WTC11 (cell line): ENCODE results near the gene DNAL4. TPM values are rescaled to one million over a fixed set of nuclear protein-coding genes. Genes with fewer than 3 reads are reported as not detected.

ENCODE experiments used
- ATAC-seq: fragments of 200-7000 bp; cut with Tn5 transposase; 2 replicates; pipeline ENCODE4 v1.10.0; 2021; ENCODE audit warnings: mild to moderate bottlenecking, moderate library complexity
- CTCF ChIA-PET: fragments of 300-600 bp; sonication (Branson Sonifier 250); formaldehyde crosslinking; loops from one replicate; lab custom pipeline; 2021; ENCODE audit warnings: antibody characterized with exemption; lab: Charles Lee
- POLR2A ChIA-PET: fragments of 350-600 bp; sonication (Branson Sonifier 250); formaldehyde crosslinking; loops from one replicate; lab custom pipeline; 2021; ENCODE audit warnings: antibody characterized with exemption; lab: Charles Lee
- DNase-seq: peaks from one replicate; pipeline ENCODE4 v3.0.0; 2021; ENCODE audit warnings: low spot score
- H3K27ac Mint-ChIP-seq: 2 replicates; pipeline ENCODE4 v1.8.0; 2021; ENCODE audit warnings: mixed read lengths
- H3K27me3 Mint-ChIP-seq: 2 replicates; pipeline ENCODE4 v1.8.0; 2021; ENCODE audit warnings: low read depth, mild to moderate bottlenecking, moderate library complexity, mixed read lengths
- H3K36me3 Mint-ChIP-seq: 2 replicates; pipeline ENCODE4 v1.8.0; 2021; ENCODE audit warnings: mixed read lengths
- H3K4me1 Mint-ChIP-seq: 2 replicates; pipeline ENCODE4 v1.8.0; 2022; ENCODE audit warnings: mixed read lengths
- H3K4me3 Mint-ChIP-seq: 2 replicates; pipeline ENCODE4 v1.8.0; 2021; ENCODE audit warnings: mild to moderate bottlenecking, moderate library complexity, mixed read lengths
- H3K9me3 Mint-ChIP-seq: 2 replicates; pipeline ENCODE4 v1.8.0; 2021; ENCODE audit warnings: mixed read lengths
- ESRRA ChIP-seq: sonication (generic); formaldehyde crosslinking; IDR thresholded peaks from 2 replicates; pipeline ENCODE4 v1.8.1; 2022; ENCODE audit warnings: mild to moderate bottlenecking, missing genetic modification reagents, borderline replicate concordance
- JUN ChIP-seq: sonication (generic); formaldehyde crosslinking; IDR thresholded peaks from 2 replicates; pipeline ENCODE4 v1.8.0; 2023; ENCODE audit warnings: mild to moderate bottlenecking, missing genetic modification reagents
- MXD4 ChIP-seq: fragments of 250-450 bp; sonication (Bioruptor Pico); IDR thresholded peaks from 2 replicates; pipeline ENCODE4 v1.8.0; 2021; ENCODE audit warnings: mild to moderate bottlenecking, moderate library complexity, borderline replicate concordance
- RELA ChIP-seq: sonication (generic); formaldehyde crosslinking; IDR thresholded peaks from 2 replicates; pipeline ENCODE4 v1.8.1; 2022; ENCODE audit warnings: missing genetic modification reagents, mild to moderate bottlenecking, borderline replicate concordance
- SMAD3 ChIP-seq: sonication (generic); formaldehyde crosslinking; IDR thresholded peaks from 2 replicates; pipeline ENCODE4 v1.8.0; 2022; ENCODE audit warnings: missing genetic modification reagents, mild to moderate bottlenecking, borderline replicate concordance
- SMAD4 ChIP-seq: sonication (generic); formaldehyde crosslinking; IDR thresholded peaks from 2 replicates; pipeline ENCODE4 v1.8.0; 2022; ENCODE audit warnings: mild to moderate bottlenecking, missing genetic modification reagents
- ZNF219 ChIP-seq: sonication (generic); formaldehyde crosslinking; IDR thresholded peaks from 2 replicates; pipeline ENCODE4 v1.8.0; 2023; ENCODE audit warnings: missing genetic modification reagents, mild to moderate bottlenecking, borderline replicate concordance
- ZNF317 ChIP-seq: sonication (generic); formaldehyde crosslinking; IDR thresholded peaks from 2 replicates; pipeline ENCODE4 v1.8.1; 2023; ENCODE audit warnings: low read depth, mild to moderate bottlenecking, moderate library complexity, missing genetic modification reagents, borderline replicate concordance
- ZNF416 ChIP-seq: fragments of 250-450 bp; sonication (Bioruptor Pico); IDR thresholded peaks from 2 replicates; pipeline ENCODE4 v1.9.0; 2021; ENCODE audit warnings: mild to moderate bottlenecking, inconsistent platforms
- total RNA-seq: library from RNA; stranded (reverse); gene quantifications from 3 replicates; pipeline ENCODE4 v1.2.3, GENCODE V29; 2021
- TF ChIP-seq, protein P1 (sequence below): sonication (generic); formaldehyde crosslinking; IDR thresholded peaks from 2 replicates; pipeline ENCODE4 v1.8.0; 2022; ENCODE audit warnings: mild to moderate bottlenecking, missing genetic modification reagents
- TF ChIP-seq, protein P2 (sequence below): sonication (generic); formaldehyde crosslinking; IDR thresholded peaks from 2 replicates; pipeline ENCODE4 v1.8.0; 2022; ENCODE audit warnings: missing genetic modification reagents
- TF ChIP-seq, protein P3 (sequence below): fragments of 250-450 bp; sonication (Bioruptor Pico); IDR thresholded peaks from 2 replicates; pipeline ENCODE4 v1.9.0; 2021; ENCODE audit warnings: mild to moderate bottlenecking
- TF ChIP-seq, protein P4 (sequence below): sonication (generic); formaldehyde crosslinking; IDR thresholded peaks from 2 replicates; pipeline ENCODE4 v1.8.0; 2023; ENCODE audit warnings: missing genetic modification reagents
- TF ChIP-seq, protein P5 (sequence below): fragments of 200-600 bp; IDR thresholded peaks from 2 replicates; pipeline ENCODE4 v1.8.0; 2022; ENCODE audit warnings: antibody characterized with exemption
- TF ChIP-seq, protein P6 (sequence below): sonication (generic); formaldehyde crosslinking; IDR thresholded peaks from 2 replicates; pipeline ENCODE4 v1.8.1; 2022; ENCODE audit warnings: low read depth, mild to moderate bottlenecking, moderate library complexity, missing genetic modification reagents, borderline replicate concordance

Gene DNAL4
- total RNA-seq, 1 experiment from 2014 or later, result 11.8 TPM

DNA sequence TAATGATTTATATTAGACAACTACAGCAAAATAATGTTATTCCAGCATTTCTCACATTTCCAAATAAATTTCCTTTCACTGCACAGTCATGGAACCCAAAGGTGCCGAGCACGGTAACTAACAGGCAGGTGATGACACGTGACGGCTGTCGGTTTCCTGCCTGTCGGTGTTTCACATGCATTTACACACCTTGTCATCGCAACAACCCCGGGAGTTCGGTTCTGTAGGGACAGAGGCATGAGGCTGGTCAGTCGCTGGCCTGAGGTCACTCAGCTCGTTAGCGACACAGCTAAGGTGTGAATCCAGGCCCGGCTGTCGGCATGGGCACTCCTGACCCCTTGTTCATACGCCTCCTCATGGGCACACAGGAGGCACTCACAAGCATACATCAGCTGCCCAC is 9.9 kb downstream of the DNAL4 start (continued):
- TF ChIP-seq, protein P1, sequence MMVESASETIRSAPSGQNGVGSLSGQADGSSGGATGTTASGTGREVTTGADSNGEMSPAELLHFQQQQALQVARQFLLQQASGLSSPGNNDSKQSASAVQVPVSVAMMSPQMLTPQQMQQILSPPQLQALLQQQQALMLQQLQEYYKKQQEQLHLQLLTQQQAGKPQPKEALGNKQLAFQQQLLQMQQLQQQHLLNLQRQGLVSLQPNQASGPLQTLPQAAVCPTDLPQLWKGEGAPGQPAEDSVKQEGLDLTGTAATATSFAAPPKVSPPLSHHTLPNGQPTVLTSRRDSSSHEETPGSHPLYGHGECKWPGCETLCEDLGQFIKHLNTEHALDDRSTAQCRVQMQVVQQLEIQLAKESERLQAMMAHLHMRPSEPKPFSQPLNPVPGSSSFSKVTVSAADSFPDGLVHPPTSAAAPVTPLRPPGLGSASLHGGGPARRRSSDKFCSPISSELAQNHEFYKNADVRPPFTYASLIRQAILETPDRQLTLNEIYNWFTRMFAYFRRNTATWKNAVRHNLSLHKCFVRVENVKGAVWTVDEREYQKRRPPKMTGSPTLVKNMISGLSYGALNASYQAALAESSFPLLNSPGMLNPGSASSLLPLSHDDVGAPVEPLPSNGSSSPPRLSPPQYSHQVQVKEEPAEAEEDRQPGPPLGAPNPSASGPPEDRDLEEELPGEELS, result no peak

DNA sequence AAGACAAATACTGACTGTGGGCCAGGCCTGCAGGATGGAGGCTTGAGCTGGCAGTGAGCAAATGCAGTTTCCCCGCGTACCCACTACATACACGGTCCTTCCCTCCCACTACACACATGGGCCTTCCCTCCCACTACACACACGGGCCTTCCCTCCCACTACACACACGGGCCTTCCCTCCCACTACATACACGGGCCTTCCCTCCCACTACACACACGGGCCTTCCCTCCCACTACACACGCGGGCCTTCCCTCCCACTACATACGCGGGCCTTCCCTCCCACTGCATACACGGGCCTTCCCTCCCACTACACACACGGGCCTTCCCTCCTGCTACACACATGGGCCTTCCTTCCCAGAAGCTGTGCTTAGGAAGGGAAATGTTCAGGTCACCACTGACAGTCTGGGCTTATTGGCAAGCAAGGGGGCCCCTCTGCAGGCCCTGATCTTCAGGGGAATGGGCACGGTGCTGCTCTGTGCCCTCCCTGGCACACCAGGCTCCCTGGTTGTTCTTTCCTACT is 10.8 kb downstream of the DNAL4 start:
- POLR2A ChIA-PET, result no interaction called here
- no peaks in the 10 kb centered on the region for H3K9me3 Mint-ChIP-seq
- H3K27me3 Mint-ChIP-seq, result no peaks in the 10 kb centered on the region
- no peak for TF ChIP-seq ZNF317 (CRISPR knock-in tag)
- ATAC-seq (no peak), DNase-seq (no peak)
- H3K4me3 Mint-ChIP-seq, result no peak overlapping the region
- CTCF ChIA-PET, result interaction anchor here (2.0 to 6.9 kb wide), 2 partner anchors 14 to 17 kb away, joined by 7 to 60 read pairs; no protein-coding TSS in a partner anchor
- H3K36me3 Mint-ChIP-seq, result no peaks in the 10 kb centered on the region
- H3K27ac Mint-ChIP-seq, result no peak overlapping the region
- peaks cover 5% of the 10 kb centered on the region for H3K4me1 Mint-ChIP-seq

DNA sequence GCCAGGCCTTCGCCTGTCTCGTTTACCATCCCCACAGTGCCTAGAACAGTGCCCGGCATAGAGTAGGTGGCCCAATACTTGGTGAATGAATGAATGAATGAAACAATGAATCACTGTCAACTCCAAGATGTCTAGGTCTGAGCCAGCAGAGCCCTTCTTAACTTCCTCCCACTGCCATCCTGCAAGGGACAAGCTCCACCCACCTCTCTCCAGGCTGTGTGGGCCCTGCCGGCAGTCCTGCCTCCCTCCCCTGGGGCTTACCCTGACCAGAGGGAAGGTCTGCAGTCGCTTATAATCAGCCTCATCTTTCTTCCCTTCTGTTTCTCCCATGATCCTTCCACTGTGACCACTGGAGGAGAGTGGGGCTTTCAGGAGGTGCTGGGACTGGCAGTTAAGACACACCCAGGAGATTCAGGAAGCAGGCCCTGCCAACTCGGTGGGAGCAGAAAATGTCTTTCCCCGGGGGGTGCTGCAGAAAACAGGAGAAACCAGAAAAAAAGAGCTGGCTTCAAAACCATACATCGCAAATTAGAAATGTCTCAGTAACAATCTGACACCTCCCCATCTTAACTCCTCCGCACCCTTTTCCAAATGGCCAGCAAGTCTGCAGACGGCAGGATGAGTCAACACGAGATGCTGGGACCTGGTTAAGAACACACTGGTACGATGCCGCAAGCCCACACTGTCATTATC is 11.4 kb downstream of the DNAL4 start:
- Mint-ChIP-seq H3K4me3 (no peak overlapping the region), H3K4me1 (peaks cover 5% of the 10 kb centered on the region), H3K36me3 (no peaks in the 10 kb centered on the region)
- peak; percentile 84 for ATAC-seq
- TF ChIP-seq, protein P2, sequence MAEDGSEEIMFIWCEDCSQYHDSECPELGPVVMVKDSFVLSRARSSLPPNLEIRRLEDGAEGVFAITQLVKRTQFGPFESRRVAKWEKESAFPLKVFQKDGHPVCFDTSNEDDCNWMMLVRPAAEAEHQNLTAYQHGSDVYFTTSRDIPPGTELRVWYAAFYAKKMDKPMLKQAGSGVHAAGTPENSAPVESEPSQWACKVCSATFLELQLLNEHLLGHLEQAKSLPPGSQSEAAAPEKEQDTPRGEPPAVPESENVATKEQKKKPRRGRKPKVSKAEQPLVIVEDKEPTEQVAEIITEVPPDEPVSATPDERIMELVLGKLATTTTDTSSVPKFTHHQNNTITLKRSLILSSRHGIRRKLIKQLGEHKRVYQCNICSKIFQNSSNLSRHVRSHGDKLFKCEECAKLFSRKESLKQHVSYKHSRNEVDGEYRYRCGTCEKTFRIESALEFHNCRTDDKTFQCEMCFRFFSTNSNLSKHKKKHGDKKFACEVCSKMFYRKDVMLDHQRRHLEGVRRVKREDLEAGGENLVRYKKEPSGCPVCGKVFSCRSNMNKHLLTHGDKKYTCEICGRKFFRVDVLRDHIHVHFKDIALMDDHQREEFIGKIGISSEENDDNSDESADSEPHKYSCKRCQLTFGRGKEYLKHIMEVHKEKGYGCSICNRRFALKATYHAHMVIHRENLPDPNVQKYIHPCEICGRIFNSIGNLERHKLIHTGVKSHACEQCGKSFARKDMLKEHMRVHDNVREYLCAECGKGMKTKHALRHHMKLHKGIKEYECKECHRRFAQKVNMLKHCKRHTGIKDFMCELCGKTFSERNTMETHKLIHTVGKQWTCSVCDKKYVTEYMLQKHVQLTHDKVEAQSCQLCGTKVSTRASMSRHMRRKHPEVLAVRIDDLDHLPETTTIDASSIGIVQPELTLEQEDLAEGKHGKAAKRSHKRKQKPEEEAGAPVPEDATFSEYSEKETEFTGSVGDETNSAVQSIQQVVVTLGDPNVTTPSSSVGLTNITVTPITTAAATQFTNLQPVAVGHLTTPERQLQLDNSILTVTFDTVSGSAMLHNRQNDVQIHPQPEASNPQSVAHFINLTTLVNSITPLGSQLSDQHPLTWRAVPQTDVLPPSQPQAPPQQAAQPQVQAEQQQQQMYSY (CRISPR knock-in tag), result no peak
- TF ChIP-seq, protein P3, sequence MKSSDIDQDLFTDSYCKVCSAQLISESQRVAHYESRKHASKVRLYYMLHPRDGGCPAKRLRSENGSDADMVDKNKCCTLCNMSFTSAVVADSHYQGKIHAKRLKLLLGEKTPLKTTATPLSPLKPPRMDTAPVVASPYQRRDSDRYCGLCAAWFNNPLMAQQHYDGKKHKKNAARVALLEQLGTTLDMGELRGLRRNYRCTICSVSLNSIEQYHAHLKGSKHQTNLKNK (CRISPR knock-in tag), result no peak
- TF ChIP-seq, protein P4, sequence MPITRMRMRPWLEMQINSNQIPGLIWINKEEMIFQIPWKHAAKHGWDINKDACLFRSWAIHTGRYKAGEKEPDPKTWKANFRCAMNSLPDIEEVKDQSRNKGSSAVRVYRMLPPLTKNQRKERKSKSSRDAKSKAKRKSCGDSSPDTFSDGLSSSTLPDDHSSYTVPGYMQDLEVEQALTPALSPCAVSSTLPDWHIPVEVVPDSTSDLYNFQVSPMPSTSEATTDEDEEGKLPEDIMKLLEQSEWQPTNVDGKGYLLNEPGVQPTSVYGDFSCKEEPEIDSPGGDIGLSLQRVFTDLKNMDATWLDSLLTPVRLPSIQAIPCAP, result no peak
- TF ChIP-seq, protein P5, sequence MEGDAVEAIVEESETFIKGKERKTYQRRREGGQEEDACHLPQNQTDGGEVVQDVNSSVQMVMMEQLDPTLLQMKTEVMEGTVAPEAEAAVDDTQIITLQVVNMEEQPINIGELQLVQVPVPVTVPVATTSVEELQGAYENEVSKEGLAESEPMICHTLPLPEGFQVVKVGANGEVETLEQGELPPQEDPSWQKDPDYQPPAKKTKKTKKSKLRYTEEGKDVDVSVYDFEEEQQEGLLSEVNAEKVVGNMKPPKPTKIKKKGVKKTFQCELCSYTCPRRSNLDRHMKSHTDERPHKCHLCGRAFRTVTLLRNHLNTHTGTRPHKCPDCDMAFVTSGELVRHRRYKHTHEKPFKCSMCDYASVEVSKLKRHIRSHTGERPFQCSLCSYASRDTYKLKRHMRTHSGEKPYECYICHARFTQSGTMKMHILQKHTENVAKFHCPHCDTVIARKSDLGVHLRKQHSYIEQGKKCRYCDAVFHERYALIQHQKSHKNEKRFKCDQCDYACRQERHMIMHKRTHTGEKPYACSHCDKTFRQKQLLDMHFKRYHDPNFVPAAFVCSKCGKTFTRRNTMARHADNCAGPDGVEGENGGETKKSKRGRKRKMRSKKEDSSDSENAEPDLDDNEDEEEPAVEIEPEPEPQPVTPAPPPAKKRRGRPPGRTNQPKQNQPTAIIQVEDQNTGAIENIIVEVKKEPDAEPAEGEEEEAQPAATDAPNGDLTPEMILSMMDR, result no peak
- no peak for TF ChIP-seq JUN (CRISPR knock-in tag)
- TF ChIP-seq ZNF416 (CRISPR knock-in tag), result no peak
- no peak for TF ChIP-seq ESRRA (CRISPR knock-in tag)
- TF ChIP-seq SMAD3 (CRISPR knock-in tag), result no peak
- no peak for TF ChIP-seq RELA (CRISPR knock-in tag)
- TF ChIP-seq, protein P6, sequence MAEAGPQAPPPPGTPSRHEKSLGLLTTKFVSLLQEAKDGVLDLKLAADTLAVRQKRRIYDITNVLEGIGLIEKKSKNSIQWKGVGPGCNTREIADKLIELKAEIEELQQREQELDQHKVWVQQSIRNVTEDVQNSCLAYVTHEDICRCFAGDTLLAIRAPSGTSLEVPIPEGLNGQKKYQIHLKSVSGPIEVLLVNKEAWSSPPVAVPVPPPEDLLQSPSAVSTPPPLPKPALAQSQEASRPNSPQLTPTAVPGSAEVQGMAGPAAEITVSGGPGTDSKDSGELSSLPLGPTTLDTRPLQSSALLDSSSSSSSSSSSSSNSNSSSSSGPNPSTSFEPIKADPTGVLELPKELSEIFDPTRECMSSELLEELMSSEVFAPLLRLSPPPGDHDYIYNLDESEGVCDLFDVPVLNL (CRISPR knock-in tag), result no peak
- no peak for TF ChIP-seq SMAD4 (CRISPR knock-in tag)
- TF ChIP-seq MXD4 (CRISPR knock-in tag), result no peak
- no peak for TF ChIP-seq ZNF219
- TF ChIP-seq, all 79 proteins: peak for 0
- ChIA-PET POLR2A (no interaction called here), CTCF (interaction anchor here (2.0 to 6.9 kb wide), 2 partner anchors 14 to 16 kb away, joined by 7 to 60 read pairs; no protein-coding TSS in a partner anchor)
- H3K9me3 Mint-ChIP-seq, result no peaks in the 10 kb centered on the region
- no peak overlapping the region for H3K27ac Mint-ChIP-seq
- no peaks in the 10 kb centered on the region for H3K27me3 Mint-ChIP-seq
- DNase-seq, result no peak
